HepG2 (cell line): Measurements from ENCODE around the gene NOL4L. TPM values are rescaled to one million over a fixed set of nuclear protein-coding genes. Genes with fewer than 3 reads are reported as not detected.

Experiments used
- AGO1 ChIP-seq: fragments of 200-400 bp; formaldehyde crosslinking; IDR thresholded peaks from 2 replicates; pipeline ENCODE4 v1.6.1; 2017; ENCODE audit warnings: mild to moderate bottlenecking, low read depth, low read length, moderate library complexity; ENCODE audit not compliant: poor library complexity, severe bottlenecking
- CBX5 ChIP-seq: sonication (generic); formaldehyde crosslinking; IDR thresholded peaks from 2 replicates; pipeline ENCODE4 v1.4.0; 2020; ENCODE audit warnings: missing genetic modification reagents, borderline replicate concordance
- GMEB2 ChIP-seq: IDR thresholded peaks from 2 replicates; pipeline ENCODE4 v1.6.1; 2016; ENCODE audit warnings: missing biosample characterization, missing genetic modification reagents, low read depth
- MBNL3 ChIP-seq: fragments of 250-450 bp; sonication (Bioruptor Pico); conservative IDR thresholded peaks from 2 replicates; pipeline ENCODE4 v1.8.0; 2022; ENCODE audit warnings: mild to moderate bottlenecking, inconsistent platforms
- NFAT5 ChIP-seq: sonication (generic); formaldehyde crosslinking; IDR thresholded peaks from 2 replicates; pipeline ENCODE4 v1.4.0; 2020; ENCODE audit warnings: missing genetic modification reagents
- NR2F2 ChIP-seq: IDR thresholded peaks from 2 replicates; pipeline ENCODE4 v1.6.1; 2012; ENCODE audit warnings: low read depth, inconsistent platforms, borderline replicate concordance
- PAF1 ChIP-seq: IDR thresholded peaks from 2 replicates; pipeline ENCODE4 v1.6.1; 2016; ENCODE audit warnings: missing genetic modification reagents, missing compliant biosample characterization
- PLSCR1 ChIP-seq: sonication (generic); formaldehyde crosslinking; IDR thresholded peaks from 2 replicates; pipeline ENCODE4 v1.5.0; 2020; ENCODE audit warnings: missing genetic modification reagents, mild to moderate bottlenecking, borderline replicate concordance
- RBM22 ChIP-seq: fragments of 200-400 bp; formaldehyde crosslinking; optimal IDR thresholded peaks from 2 replicates; pipeline ENCODE3; 2017; ENCODE audit warnings: mild to moderate bottlenecking, low read length, moderate library complexity
- RNF2 ChIP-seq: fragments of 450-650 bp; conservative IDR thresholded peaks from 2 replicates; pipeline ENCODE4 v1.6.1; 2016; ENCODE audit warnings: low read depth
- ZKSCAN5 ChIP-seq: sonication (generic); formaldehyde crosslinking; IDR thresholded peaks from 2 replicates; pipeline ENCODE4 v1.5.1; 2020; ENCODE audit warnings: mild to moderate bottlenecking, missing genetic modification reagents
- ZNF12 ChIP-seq: sonication (generic); formaldehyde crosslinking; IDR thresholded peaks from 2 replicates; pipeline ENCODE4 v1.5.0; 2020; ENCODE audit warnings: missing genetic modification reagents
- ZNF234 ChIP-seq: sonication (generic); formaldehyde crosslinking; conservative IDR thresholded peaks from 2 replicates; pipeline ENCODE4 v1.5.1; 2020; ENCODE audit warnings: mild to moderate bottlenecking, missing genetic modification reagents
- ZNF597 ChIP-seq: sonication (generic); formaldehyde crosslinking; IDR thresholded peaks from 2 replicates; pipeline ENCODE4 v1.5.0; 2020; ENCODE audit warnings: missing genetic modification reagents
- ZNF710 ChIP-seq: sonication (generic); formaldehyde crosslinking; IDR thresholded peaks from 2 replicates; pipeline ENCODE4 v1.5.0; 2020; ENCODE audit warnings: mild to moderate bottlenecking, missing genetic modification reagents, borderline replicate concordance
- polyA plus RNA-seq, 8 experiments: library from polyadenylated mRNA; depleted of rRNA in 3 of 8; stranded (reverse) in 7 of 8; unstranded in 1 of 8; fragments of >200 nt; fragmentation: Illumina TruSeq in 4 of 8; extraction: Trizol in 4 of 8; gene quantifications; 2 replicates each; pipeline versions ENCODE4 v1.2.1 to v1.2.3, GENCODE V29; 2011 to 2016; ENCODE audit warnings: low read depth in 4 of 8, missing spikeins in 1 of 8, mixed read lengths in 1 of 8; ENCODE audit not compliant: insufficient read depth in 1 of 8
- total RNA-seq, 5 experiments: library from RNA; depleted of rRNA; stranded (reverse); fragments of >200 nt; fragmentation: Illumina TruSeq; extraction: Trizol; gene quantifications; 2 replicates each; pipeline ENCODE4 v1.2.3, GENCODE V29; 2016; ENCODE audit warnings: low read depth in 1 of 5

NOL4L gene
- total and polyA plus RNA-seq, 2 of the 13 experiments (the other 11 are each of a cell fraction or from before 2014, with no cell fraction given), result 16.6 to 35.4 TPM

- TF ChIP-seq ZNF597 (CRISPR knock-in tag), result no peak
- TF ChIP-seq PLSCR1, result no peak
- no peak for TF ChIP-seq GMEB2 (CRISPR knock-in tag)
- TF ChIP-seq ZNF710 (CRISPR knock-in tag), result peak; percentile 58; the same call in 1 of the 2 replicates
- TF ChIP-seq ZNF12 (CRISPR knock-in tag), result no peak
- no peak for TF ChIP-seq RBM22
- no peak for TF ChIP-seq CBX5 (CRISPR knock-in tag)
- no peak for TF ChIP-seq NFAT5 (CRISPR knock-in tag)
- peak; percentile 39; the same call in 1 of the 2 replicates for TF ChIP-seq NR2F2
- TF ChIP-seq RNF2, result no peak
- TF ChIP-seq PAF1 (CRISPR knock-in tag), result no peak
- TF ChIP-seq ZNF234 (CRISPR knock-in tag), result no peak
- TF ChIP-seq MBNL3 (CRISPR knock-in tag), result no peak
- TF ChIP-seq ZKSCAN5 (CRISPR knock-in tag), result no peak
- TF ChIP-seq AGO1, result no peak
Measured at GRCh38 chr20:32569380-32570305, 15.5 kb downstream of the NOL4L start (continued).
